Endothelial cell of umbilical vein (primary cell): ENCODE results near the gene TIPIN. TPM values are rescaled to one million over a fixed set of nuclear protein-coding genes. Genes with fewer than 3 reads are reported as not detected.

ENCODE experiments used
- BruUV-seq: library from RNA; stranded (reverse); fragments of 400-500 nt; replicated peaks from 2 replicates; lab custom pipeline; 2021; lab: Mats Ljungman, UMichigan
- CTCF ChIA-PET: fragments of 300-600, 350-600 bp; sonication (Branson Sonifier 250); formaldehyde crosslinking; loops from one replicate; lab custom pipeline; 2021; ENCODE audit warnings: antibody characterized with exemption, inconsistent platforms; lab: Charles Lee
- POLR2A ChIA-PET: fragments of 300-600, 350-600 bp; sonication (Branson Sonifier 250); formaldehyde crosslinking; loops from one replicate; lab custom pipeline; 2021; ENCODE audit warnings: antibody characterized with exemption, inconsistent platforms; lab: Charles Lee
- DNase-seq: peaks from one replicate; pipeline ENCODE4 v3.0.0-alpha.2; 2011; ENCODE audit warnings: low read depth, low spot score
- FAIRE-seq: peaks from 2 replicates; lab custom pipeline; 2011; peaks lifted over from hg19 to GRCh38; lab: Jason Lieb, UNC
- H2AFZ ChIP-seq: 2 replicates; pipeline ENCODE4 v1.6.0; 2012; ENCODE audit warnings: low read depth, low read length, control low read depth, inconsistent platforms
- H3K27ac ChIP-seq: 2 replicates; pipeline ENCODE4 v1.5.1; 2011; ENCODE audit warnings: low read depth, mild to moderate bottlenecking, control low read depth, low read length, moderate library complexity; ENCODE audit not compliant: insufficient read depth
- H3K27me3 ChIP-seq, 2 experiments: 2 replicates each; pipeline versions ENCODE4 v1.6.0 to v1.6.1; 2011; ENCODE audit warnings: low read length in 2 of 2, mixed read lengths in 1 of 2; ENCODE audit not compliant: control insufficient read depth in 2 of 2, insufficient read depth in 2 of 2
- H3K36me3 ChIP-seq, 2 experiments: 2 replicates in 1 of 2; 3 replicates in 1 of 2; pipeline ENCODE4 v1.5.1; 2011; ENCODE audit warnings: low read length in 2 of 2, mild to moderate bottlenecking in 1 of 2, moderate library complexity in 1 of 2; ENCODE audit not compliant: control insufficient read depth in 2 of 2, insufficient read depth in 2 of 2; ENCODE audit errors: extremely low read depth in 1 of 2
- H3K4me1 ChIP-seq: 3 replicates; pipeline ENCODE4 v1.5.1; 2011; ENCODE audit warnings: mild to moderate bottlenecking, low read length; ENCODE audit not compliant: control insufficient read depth, insufficient read depth; ENCODE audit errors: extremely low read depth
- H3K4me2 ChIP-seq: 2 replicates; pipeline ENCODE4 v1.6.1; 2011; ENCODE audit warnings: low read length, control low read depth, mixed read lengths; ENCODE audit not compliant: insufficient read depth
- H3K4me3 ChIP-seq, 3 experiments: fragments of 200-600 bp in 1 of 3; sonication (generic), shearing (Covaris generic) in 1 of 3; replicated peaks in 1 of 3; 2 replicates each; pipeline ENCODE4 v1.5.1; 2011 to 2016; ENCODE audit warnings: control low read depth in 3 of 3, low read length in 3 of 3, mild to moderate bottlenecking in 2 of 3, inconsistent platforms in 1 of 3, low read depth in 1 of 3, moderate library complexity in 1 of 3; ENCODE audit not compliant: insufficient read depth in 1 of 3
- H3K79me2 ChIP-seq: 2 replicates; pipeline ENCODE4 v1.6.0; 2012; ENCODE audit warnings: low read length, inconsistent platforms; ENCODE audit not compliant: control insufficient read depth, insufficient read depth
- H3K9ac ChIP-seq: replicated peaks from 2 replicates; pipeline ENCODE3; 2011; ENCODE audit warnings: low read length, control low read depth; ENCODE audit not compliant: insufficient read depth; ENCODE audit errors: extremely low read depth
- H3K9me1 ChIP-seq: replicated peaks from 3 replicates; pipeline ENCODE4 v1.6.0; 2011; ENCODE audit warnings: mild to moderate bottlenecking, low read length; ENCODE audit not compliant: control insufficient read depth, insufficient read depth; ENCODE audit errors: extremely low read depth
- H3K9me3 ChIP-seq: replicated peaks from 2 replicates; pipeline ENCODE4 v1.5.1; 2012; ENCODE audit warnings: low read length, inconsistent platforms; ENCODE audit not compliant: control insufficient read depth, insufficient read depth
- H4K20me1 ChIP-seq: replicated peaks from 2 replicates; pipeline ENCODE3; 2011; ENCODE audit warnings: mild to moderate bottlenecking, low read length; ENCODE audit not compliant: control insufficient read depth, insufficient read depth; ENCODE audit errors: extremely low read depth
- CTCF ChIP-seq, 2 donors: IDR thresholded peaks; 1 replicate in 1 of 2; 2 replicates in 1 of 2; pipeline ENCODE4 v1.5.1; 2011; ENCODE audit warnings: low read length in 2 of 2, mild to moderate bottlenecking in 2 of 2, moderate library complexity in 2 of 2, control low read depth in 1 of 2, inconsistent platforms in 1 of 2, low read depth in 1 of 2; ENCODE audit not compliant: insufficient read depth in 1 of 2; ENCODE audit errors: extremely low read depth in 1 of 2
- EZH2 ChIP-seq: IDR thresholded peaks from 2 replicates; pipeline ENCODE4 v1.6.1; 2012; ENCODE audit warnings: borderline replicate concordance, low read depth, mild to moderate bottlenecking, moderate library complexity, low read length, inconsistent platforms; ENCODE audit not compliant: severe bottlenecking
- FOS ChIP-seq: IDR thresholded peaks from 2 replicates; pipeline ENCODE4 v1.6.1; 2011; ENCODE audit warnings: mild to moderate bottlenecking, low read length, moderate library complexity, borderline replicate concordance; ENCODE audit not compliant: insufficient read depth
- GATA2 ChIP-seq: IDR thresholded peaks from 2 replicates; pipeline ENCODE4 v1.7.0; 2011; ENCODE audit warnings: low read depth, mild to moderate bottlenecking, moderate library complexity, mixed read lengths, low read length; ENCODE audit not compliant: insufficient read length, insufficient read depth
- JUN ChIP-seq: IDR thresholded peaks from 2 replicates; pipeline ENCODE4 v1.6.1; 2011; ENCODE audit warnings: borderline replicate concordance, low read depth; ENCODE audit not compliant: insufficient read length, insufficient read depth
- MAX ChIP-seq: IDR thresholded peaks from 2 replicates; pipeline ENCODE4 v1.6.1; 2011; ENCODE audit not compliant: insufficient read depth, insufficient read length
- MYC ChIP-seq: IDR thresholded peaks from one replicate; pipeline ENCODE4 v1.6.1; 2011; ENCODE audit warnings: mild to moderate bottlenecking, low read depth, low read length
- POLR2A ChIP-seq: IDR thresholded peaks from 2 replicates; pipeline ENCODE4 v1.6.1; 2012; ENCODE audit warnings: low read depth, mild to moderate bottlenecking, control low read depth, low read length
- POLR2AphosphoS5 ChIP-seq: IDR thresholded peaks from 2 replicates; pipeline ENCODE4 v1.6.1; 2012; ENCODE audit warnings: low read depth, mild to moderate bottlenecking, control low read depth, low read length, moderate library complexity; ENCODE audit not compliant: insufficient read depth
- dilution Hi-C: fragments of 300-500 bp; cut with MboI; formaldehyde crosslinking; loops from one replicate; pipeline ENCODE4 v1.15.0; 2019; ENCODE audit warnings: low sequenced_read_pairs; ENCODE audit not compliant: extremely low pct_ligation_motif_present
- intact Hi-C: fragments of 100-400 bp; cut with micrococcal nuclease; formaldehyde crosslinking; loops from one replicate; pipeline ENCODE4 v1.10.0; 2022
- polyA plus RNA-seq, 4 experiments: library from polyadenylated mRNA; depleted of rRNA in 3 of 4; stranded (reverse) in 3 of 4; unstranded in 1 of 4; fragments of >200 nt; gene quantifications; 2 replicates each; pipeline versions ENCODE4 v1.2.1 to v1.2.3, GENCODE V29; 2011 to 2012; ENCODE audit warnings: missing spikeins in 1 of 4
- total RNA-seq: library from RNA; stranded (reverse); gene quantifications from 2 replicates; pipeline ENCODE4 v1.2.3, GENCODE V29; 2021

TIPIN gene
- total and polyA plus RNA-seq, 2 donors (not counting 3 experiments of a cell fraction or from before 2014, with no cell fraction given) = 3.6 to 15.4 TPM

GRCh38 chr15:66404532-66404931 is 48.0 kb upstream of the TIPIN start:
- H3K27me3 ChIP-seq = no peaks in the 10 kb centered on the region
- no peaks in the 10 kb centered on the region for H3K36me3 ChIP-seq
- H3K27ac ChIP-seq = peak overlapping the region; percentile 38
- H3K4me2 ChIP-seq = peak overlapping the region; percentile 69
- POLR2A ChIA-PET = interaction anchor here (0.9 kb wide), 1 partner anchor 16 kb away, joined by 3 read pairs; no protein-coding TSS in a partner anchor
- intact Hi-C loops = no loop called here
- BruUV-seq = no TSS peak
- H3K4me1 ChIP-seq = peaks cover 35% of the 10 kb centered on the region
- no peaks in the 10 kb centered on the region for H3K9me3 ChIP-seq
- H3K9ac ChIP-seq = no peak overlapping the region
- DNase-seq (peak; percentile 22), FAIRE-seq (no peak)
- TF ChIP-seq JUN (no peak), MAX (no peak), CTCF (IDR thresholded peaks at IDR 0.05; ENCODE audit: extremely low read depth in 1 of 2, insufficient read depth in 1 of 2, low read depth in 1 of 2, low read length in 2 of 2) (no peak), MYC (no peak), EZH2 (no peak), POLR2A (no peak), FOS (no peak), POLR2AphosphoS5 (no peak), GATA2 (no peak)
- peaks cover 91% of the 10 kb centered on the region for H3K79me2 ChIP-seq
- dilution Hi-C loops = loop anchor here (25.0 kb wide), 1 partner anchor 92 kb away; no protein-coding TSS in a partner anchor
- H3K9me1 ChIP-seq = no peaks in the 10 kb centered on the region
- H4K20me1 ChIP-seq = peaks cover 2% of the 10 kb centered on the region
- CTCF ChIA-PET = interaction anchor here (0.9 to 4.2 kb wide), 10 partner anchors 10 to 94 kb away, joined by 3 to 51 read pairs (median 4); partner anchors contain the start of genes MAP2K1 and SNAPC5
- H3K4me3 ChIP-seq = no peak overlapping the region
- no peak overlapping the region for H2AFZ ChIP-seq
